GM19468 (cell line): ENCODE data around the gene SLC26A4.

Experiments used
- ATAC-seq: cut with Tn5 transposase; IDR thresholded peaks from one replicate; pipeline ENCODE4 v1.9.1; 2021; ENCODE audit warnings: mild to moderate bottlenecking, moderate library complexity, moderate number of reproducible peaks; ENCODE audit not compliant: unreplicated experiment; ENCODE audit errors: extremely low read depth

SLC26A4 gene

GRCh38 chr7:107742678-107743566 is 82.3 kb downstream of the SLC26A4 start:
- ATAC-seq, result peak; percentile 13

GRCh38 chr7:107743567-107744344 is 83.1 kb downstream of the SLC26A4 start, which contains the start of gene CBLL1:
Gene CBLL1, plus strand, starts transcription at chr7:107744142. Its CDS starts 22 bp downstream, at chr7:107744164.
- ATAC-seq, result peak; percentile 78

- ATAC-seq, result no peak
These were observed 83.7 kb downstream of the SLC26A4 start for GRCh38 chr7:107744345-107744750.

GRCh38 chr7:107746006-107746405 is 85.4 kb downstream of the SLC26A4 start:
- ATAC-seq, result no peak

- ATAC-seq, result no peak
These were observed 90.5 kb downstream of the SLC26A4 start for GRCh38 chr7:107751113-107751512.

- ATAC-seq, result no peak
These were observed 94.0 kb downstream of the SLC26A4 start for GRCh38 chr7:107754642-107755041.

- ATAC-seq, result no peak
These were observed 98.0 kb downstream of the SLC26A4 start for GRCh38 chr7:107758667-107759066.

- no peak for ATAC-seq
These were observed 106.8 kb downstream of the SLC26A4 start for GRCh38 chr7:107767391-107767790.
